Prostate gland (tissue), 2 donors: ENCODE data around the gene CDC27. TPM values are rescaled to one million over a fixed set of nuclear protein-coding genes. Genes with fewer than 3 reads are reported as not detected.
"Not testable (repeated sequence)": the region's sequence is repeated elsewhere in the genome, so short reads cannot be mapped to it uniquely, and the experiment has no call there.

Source experiments
- DNase-seq: peaks from one replicate; pipeline ENCODE4 v3.0.0-alpha.2; 2019; ENCODE audit warnings: low spot score
- H3K27ac ChIP-seq, 2 donors: fragments of 200-600 bp; sonication (generic); 2 replicates each; pipeline ENCODE4 v1.5.1; 2017 to 2019
- H3K27me3 ChIP-seq: fragments of 200-600 bp; sonication (generic); replicated peaks from 2 replicates; pipeline ENCODE4 v1.5.1; 2019; ENCODE audit not compliant: insufficient read depth
- H3K36me3 ChIP-seq, 2 donors: fragments of 200-600 bp; sonication (generic); 1 replicate in 1 of 2; 2 replicates in 1 of 2; pipeline versions ENCODE4 v1.5.1 to v1.8.1; 2017 to 2019
- H3K4me1 ChIP-seq: fragments of 200-600 bp; sonication (generic); replicated peaks from 2 replicates; pipeline ENCODE4 v1.5.1; 2019
- H3K4me3 ChIP-seq, 2 donors: fragments of 200-600 bp; sonication (generic); 2 replicates each; pipeline ENCODE4 v1.5.1; 2017 to 2019
- H3K9me3 ChIP-seq: fragments of 200-600 bp; sonication (generic); 2 replicates; pipeline ENCODE4 v1.5.1; 2017
- CTCF ChIP-seq, 4 experiments: fragments of 200-600 bp in 2 of 4; fragments of 450-650 bp in 2 of 4; sonication (generic) in 2 of 4; IDR thresholded peaks; 1 replicate in 3 of 4; 2 replicates in 1 of 4; pipeline ENCODE4 v1.5.1; 2016 to 2019; ENCODE audit warnings: antibody characterized with exemption in 4 of 4, mild to moderate bottlenecking in 2 of 4, moderate library complexity in 2 of 4
- POLR2A ChIP-seq: fragments of 450-650 bp; IDR thresholded peaks from one replicate; pipeline ENCODE4 v1.6.1; 2016; ENCODE audit warnings: antibody characterized with exemption, mild to moderate bottlenecking
- POLR2AphosphoS5 ChIP-seq: sonication (generic); formaldehyde crosslinking; IDR thresholded peaks from one replicate; pipeline ENCODE4 v1.6.1; 2017; ENCODE audit warnings: antibody characterized with exemption
- WGBS: methylation state at CpG from one replicate; pipeline ENCODE4 v1.1.5; 2018; 5-methylcytosine and 5-hydroxymethylcytosine counted together
- intact Hi-C: fragments of 100-400 bp; cut with DNase I; formaldehyde crosslinking; loops from one replicate; pipeline ENCODE4 v1.14.2; 2022
- total RNA-seq, 2 donors: library from RNA; depleted of rRNA; stranded (reverse); fragments of >200 nt; gene quantifications; one replicate each; pipeline ENCODE4 v1.1.0, GENCODE V29; 2016

CDC27 gene
- total RNA-seq, 2 donors from 2014 or later = 32.2 to 76.9 TPM

- H3K4me3 ChIP-seq = no peak overlapping the region
- 83% methylated on average over 2 of the region's 2 CpGs for WGBS
- H3K4me1 ChIP-seq = no peaks in the 10 kb centered on the region
- no peak for DNase-seq
- no peak overlapping the region for H3K27ac ChIP-seq
- TF ChIP-seq POLR2AphosphoS5 (no peak), POLR2A (no peak), CTCF (IDR thresholded peaks at IDR 0.05) (no peak)
- H3K9me3 ChIP-seq = no peaks in the 10 kb centered on the region
- no peaks in the 10 kb centered on the region for H3K36me3 ChIP-seq
- intact Hi-C loops = no loop called here
- no peaks in the 10 kb centered on the region for H3K27me3 ChIP-seq
These were observed 27.0 kb downstream of the CDC27 start for GRCh38 chr17:47162013-47162622.

GRCh38 chr17:47159315-47159714, 29.8 kb downstream of the CDC27 start:
- intact Hi-C loops = no loop called here
- Histone ChIP-seq H3K4me1 (no peaks in the 10 kb centered on the region), H3K27ac (no peak overlapping the region), H3K4me3 (no peak overlapping the region), H3K27me3 (no peaks in the 10 kb centered on the region), H3K36me3 (no peaks in the 10 kb centered on the region), H3K9me3 (no peaks in the 10 kb centered on the region)
- 96% methylated on average over 18 of the region's 18 CpGs for WGBS
- DNase-seq = no peak
- no peak for TF ChIP-seq CTCF (IDR thresholded peaks at IDR 0.05)
- TF ChIP-seq POLR2AphosphoS5 = no peak
- no peak for TF ChIP-seq POLR2A

GRCh38 chr17:47145351-47145750, 43.7 kb downstream of the CDC27 start:
- peaks cover 2 to 5% of the 10 kb centered on the region in 2 donors for H3K36me3 ChIP-seq

GRCh38 chr17:47135235-47135634, 53.9 kb downstream of the CDC27 start:
- Histone ChIP-seq H3K4me1 (no peaks in the 10 kb centered on the region), H3K4me3 (no peak overlapping the region), H3K36me3 (peaks cover 0 to 5% of the 10 kb centered on the region in 2 donors), H3K9me3 (no peaks in the 10 kb centered on the region), H3K27ac (no peak overlapping the region), H3K27me3 (no peaks in the 10 kb centered on the region)
- intact Hi-C loops = no loop called here
- no peak for DNase-seq
- WGBS = 98% methylated on average over 1 of the region's 1 CpG
- TF ChIP-seq CTCF (IDR thresholded peaks at IDR 0.05) (no peak), POLR2A (no peak), POLR2AphosphoS5 (no peak)

More at GRCh38 chr17:47145351-47145750, 43.7 kb downstream of the CDC27 start:
- H3K27ac ChIP-seq = no peak overlapping the region
- no peaks in the 10 kb centered on the region for H3K27me3 ChIP-seq
- intact Hi-C loops = no loop called here
- no peaks in the 10 kb centered on the region for H3K4me1 ChIP-seq
- no peaks in the 10 kb centered on the region for H3K9me3 ChIP-seq
- no peak overlapping the region for H3K4me3 ChIP-seq
- DNase-seq = no peak
- 87% methylated on average over 6 of the region's 6 CpGs for WGBS
- TF ChIP-seq POLR2A (no peak), CTCF (IDR thresholded peaks at IDR 0.05) (no peak), POLR2AphosphoS5 (no peak)

- H3K9me3 ChIP-seq, intact Hi-C loops, H3K27me3 ChIP-seq, DNase-seq, H3K27ac ChIP-seq, H3K4me1 ChIP-seq, H3K36me3 ChIP-seq, H3K4me3 ChIP-seq: not testable (repeated sequence)
- WGBS = 96% methylated on average over 5 of the region's 5 CpGs
These were observed 54.7 kb downstream of the CDC27 start for GRCh38 chr17:47134354-47134753.
